PC-9 (cell line): Measurements from ENCODE around the gene PAPSS2. TPM values are rescaled to one million over a fixed set of nuclear protein-coding genes. Genes with fewer than 3 reads are reported as not detected.
"Not testable (repeated sequence)": the region's sequence is repeated elsewhere in the genome, so short reads cannot be mapped to it uniquely, and the experiment has no call there.

Experiments used
- BruUV-seq: library from RNA; stranded (reverse); fragments of 400-500 nt; replicated peaks from 2 replicates; lab custom pipeline; 2021; lab: Mats Ljungman, UMichigan
- CTCF ChIA-PET: fragments of 300-600 bp; sonication (Branson Sonifier 250); formaldehyde crosslinking; loops from one replicate; lab custom pipeline; 2022; ENCODE audit warnings: antibody characterized with exemption; lab: Charles Lee
- POLR2A ChIA-PET: fragments of 300-600 bp; sonication (Branson Sonifier 250); formaldehyde crosslinking; loops from one replicate; lab custom pipeline; 2022; ENCODE audit warnings: antibody characterized with exemption; ENCODE audit not compliant: unreplicated experiment; lab: Charles Lee
- DNase-seq, 2 experiments: peaks; one replicate each; pipeline versions ENCODE4 v3.0.0 to v3.0.0-alpha.2; 2015 to 2022; ENCODE audit warnings: mixed read lengths in 1 of 2
- H2AFZ ChIP-seq: fragments of 200-600 bp; sonication (generic); 2 replicates; pipeline ENCODE4 v1.8.1; 2017; ENCODE audit warnings: antibody characterized with exemption
- H3F3A ChIP-seq: fragments of 200-600 bp; sonication (generic); 2 replicates; pipeline ENCODE4 v1.8.1; 2017; ENCODE audit warnings: antibody characterized with exemption, mild to moderate bottlenecking, low read depth; ENCODE audit not compliant: insufficient read depth
- H3K27ac ChIP-seq: fragments of 200-600 bp; sonication (generic); 2 replicates; pipeline ENCODE4 v1.6.1; 2016; ENCODE audit warnings: mixed run types
- H3K27me3 ChIP-seq: fragments of 200-600 bp; sonication (generic); 2 replicates; pipeline ENCODE4 v1.6.1; 2016; ENCODE audit warnings: low read depth, mixed run types; ENCODE audit not compliant: insufficient read depth
- H3K36me3 ChIP-seq: fragments of 200-600 bp; sonication (generic); 2 replicates; pipeline ENCODE4 v1.6.1; 2016; ENCODE audit warnings: low read depth, mixed run types
- H3K4me1 ChIP-seq: fragments of 200-600 bp; sonication (generic); replicated peaks from 2 replicates; pipeline ENCODE4 v1.6.1; 2016; ENCODE audit warnings: mixed run types; ENCODE audit not compliant: insufficient read depth
- H3K4me2 ChIP-seq: fragments of 200-600 bp; sonication (generic); 2 replicates; pipeline ENCODE4 v1.6.1; 2017; ENCODE audit warnings: mixed run types
- H3K4me3 ChIP-seq: fragments of 200-600 bp; sonication (generic); 2 replicates; pipeline ENCODE4 v1.6.1; 2016; ENCODE audit warnings: mixed run types
- H3K79me2 ChIP-seq: fragments of 200-600 bp; sonication (generic); 2 replicates; pipeline ENCODE4 v1.6.1; 2017; ENCODE audit warnings: low read depth, mixed run types
- H3K9me2 ChIP-seq: fragments of 200-600 bp; sonication (generic); 2 replicates; pipeline ENCODE4 v1.8.1; 2017; ENCODE audit warnings: mild to moderate bottlenecking; ENCODE audit not compliant: insufficient read depth
- H3K9me3 ChIP-seq: fragments of 200-600 bp; sonication (generic); 2 replicates; pipeline ENCODE4 v1.8.1; 2016; ENCODE audit warnings: low read depth; ENCODE audit not compliant: insufficient read depth
- H4K20me1 ChIP-seq: fragments of 200-600 bp; sonication (generic); 2 replicates; pipeline ENCODE4 v1.8.1; 2017; ENCODE audit not compliant: insufficient read depth
- EZH2 ChIP-seq: fragments of 200-600 bp; sonication (generic); IDR thresholded peaks from 2 replicates; pipeline ENCODE4 v1.8.0; 2017; ENCODE audit warnings: antibody characterized with exemption, low read depth
- intact Hi-C: fragments of 100-400 bp; cut with micrococcal nuclease; formaldehyde crosslinking; loops from one replicate; pipeline ENCODE4 v1.10.0; 2022; ENCODE audit not compliant: unreplicated experiment
- total RNA-seq: library from RNA; stranded (reverse); gene quantifications from 2 replicates; pipeline ENCODE4 v1.2.3, GENCODE V29; 2021
- TF ChIP-seq, protein P1 (sequence below): fragments of 200-600 bp; sonication (generic); conservative IDR thresholded peaks from 2 replicates; pipeline ENCODE4 v1.6.1; 2017; ENCODE audit warnings: mixed run types, antibody characterized with exemption, mild to moderate bottlenecking, moderate library complexity

PAPSS2 gene
- total RNA-seq, 1 experiment from 2014 or later: 37.4 TPM

DNA sequence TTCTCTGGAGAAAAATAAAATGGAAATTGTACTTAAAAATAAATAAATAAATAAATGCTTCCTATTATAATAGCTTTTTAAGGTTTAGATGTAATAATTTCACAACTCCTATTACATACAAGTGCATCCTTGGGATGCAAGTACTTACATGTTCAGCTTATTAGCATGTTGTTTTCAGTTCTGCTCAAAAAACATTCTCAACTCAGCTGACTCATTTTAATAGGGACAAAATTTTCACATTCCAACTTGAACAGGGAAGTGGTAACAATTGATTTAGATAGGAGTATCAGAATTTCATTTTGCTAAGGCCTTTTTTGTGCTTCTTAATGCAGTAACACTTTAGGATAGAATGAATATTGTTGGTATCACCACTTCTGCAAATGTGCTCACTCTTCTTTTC lies 16.7 kb upstream of the PAPSS2 start:
- Histone ChIP-seq H3K9me2 (no peaks in the 10 kb centered on the region), H3K79me2 (no peaks in the 10 kb centered on the region), H3K9me3 (no peaks in the 10 kb centered on the region), H4K20me1 (no peaks in the 10 kb centered on the region), H3K4me3 (no peak overlapping the region), H3K4me1 (no peaks in the 10 kb centered on the region; the same call in 1 of the 2 replicates), H3K27ac (no peak overlapping the region), H2AFZ (no peak overlapping the region), H3K36me3 (no peaks in the 10 kb centered on the region), H3K27me3 (no peaks in the 10 kb centered on the region), H3K4me2 (no peak overlapping the region), H3F3A (peaks cover 7% of the 10 kb centered on the region)
- ChIA-PET CTCF (no interaction called here), POLR2A (no interaction called here)
- BruUV-seq: no TSS peak
- DNase-seq: no peak
- intact Hi-C loops: no loop called here
- no peak for TF ChIP-seq EZH2
- TF ChIP-seq, protein P1, sequence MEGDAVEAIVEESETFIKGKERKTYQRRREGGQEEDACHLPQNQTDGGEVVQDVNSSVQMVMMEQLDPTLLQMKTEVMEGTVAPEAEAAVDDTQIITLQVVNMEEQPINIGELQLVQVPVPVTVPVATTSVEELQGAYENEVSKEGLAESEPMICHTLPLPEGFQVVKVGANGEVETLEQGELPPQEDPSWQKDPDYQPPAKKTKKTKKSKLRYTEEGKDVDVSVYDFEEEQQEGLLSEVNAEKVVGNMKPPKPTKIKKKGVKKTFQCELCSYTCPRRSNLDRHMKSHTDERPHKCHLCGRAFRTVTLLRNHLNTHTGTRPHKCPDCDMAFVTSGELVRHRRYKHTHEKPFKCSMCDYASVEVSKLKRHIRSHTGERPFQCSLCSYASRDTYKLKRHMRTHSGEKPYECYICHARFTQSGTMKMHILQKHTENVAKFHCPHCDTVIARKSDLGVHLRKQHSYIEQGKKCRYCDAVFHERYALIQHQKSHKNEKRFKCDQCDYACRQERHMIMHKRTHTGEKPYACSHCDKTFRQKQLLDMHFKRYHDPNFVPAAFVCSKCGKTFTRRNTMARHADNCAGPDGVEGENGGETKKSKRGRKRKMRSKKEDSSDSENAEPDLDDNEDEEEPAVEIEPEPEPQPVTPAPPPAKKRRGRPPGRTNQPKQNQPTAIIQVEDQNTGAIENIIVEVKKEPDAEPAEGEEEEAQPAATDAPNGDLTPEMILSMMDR: no peak

DNA sequence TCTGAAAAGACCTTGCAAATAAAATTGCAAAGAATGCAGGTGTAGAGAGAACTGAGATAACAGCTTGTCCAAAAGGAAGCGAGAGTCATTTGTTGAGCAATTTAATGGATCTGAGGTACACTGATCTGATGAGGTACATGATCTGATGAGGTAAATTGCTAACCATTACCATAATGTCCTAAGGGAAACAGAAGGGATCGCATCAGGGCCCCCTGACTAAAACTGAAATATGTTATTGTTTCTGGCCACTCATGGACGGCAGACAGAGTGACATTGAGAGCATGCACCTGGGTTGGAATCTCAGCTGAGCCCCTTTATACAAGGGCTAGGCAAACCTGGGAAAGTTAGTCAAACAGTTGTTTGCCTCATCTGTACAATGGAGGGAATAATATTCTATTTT lies 15.8 kb upstream of the PAPSS2 start:
- Histone ChIP-seq H3F3A (peaks cover 7% of the 10 kb centered on the region), H3K9me3 (no peaks in the 10 kb centered on the region), H3K27me3 (no peaks in the 10 kb centered on the region), H3K4me3 (no peak overlapping the region), H4K20me1 (no peaks in the 10 kb centered on the region), H3K36me3 (no peaks in the 10 kb centered on the region), H3K79me2 (no peaks in the 10 kb centered on the region), H3K27ac (no peak overlapping the region), H3K9me2 (no peaks in the 10 kb centered on the region), H2AFZ (no peak overlapping the region), H3K4me2 (no peak overlapping the region), H3K4me1 (no peaks in the 10 kb centered on the region; the same call in 1 of the 2 replicates)
- intact Hi-C loops: no loop called here
- ChIA-PET CTCF (no interaction called here), POLR2A (no interaction called here)
- BruUV-seq: no TSS peak
- TF ChIP-seq, protein P1: no peak
- no peak for TF ChIP-seq EZH2
- no peak for DNase-seq

DNA sequence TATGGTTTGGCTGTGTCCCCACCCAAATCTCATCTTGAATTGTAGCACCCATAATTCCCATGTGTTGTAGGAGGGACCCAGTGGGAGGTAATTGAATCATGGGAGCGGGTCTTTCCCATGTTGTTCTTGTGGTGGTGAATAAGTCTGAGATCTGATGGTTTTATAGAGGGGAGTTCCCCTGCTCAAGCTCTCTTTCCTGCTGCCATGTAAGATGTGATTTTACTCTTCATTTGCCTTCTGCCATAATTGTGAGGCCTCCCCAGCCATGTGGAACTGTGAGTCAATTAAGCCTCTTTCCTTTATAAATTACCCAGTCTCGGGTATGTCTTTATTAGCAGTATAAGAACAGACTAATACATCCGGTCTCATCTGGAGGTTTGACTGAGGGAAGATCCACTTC lies 15.2 kb upstream of the PAPSS2 start:
- BruUV-seq, POLR2A ChIA-PET, H4K20me1 ChIP-seq, H3K4me2 ChIP-seq, H3K36me3 ChIP-seq, H3K4me3 ChIP-seq, H3K27ac ChIP-seq, DNase-seq, intact Hi-C loops, H3F3A ChIP-seq, H3K27me3 ChIP-seq, H3K9me2 ChIP-seq, CTCF ChIA-PET, H3K9me3 ChIP-seq, H2AFZ ChIP-seq, H3K4me1 ChIP-seq, H3K79me2 ChIP-seq: not testable (repeated sequence)

DNA sequence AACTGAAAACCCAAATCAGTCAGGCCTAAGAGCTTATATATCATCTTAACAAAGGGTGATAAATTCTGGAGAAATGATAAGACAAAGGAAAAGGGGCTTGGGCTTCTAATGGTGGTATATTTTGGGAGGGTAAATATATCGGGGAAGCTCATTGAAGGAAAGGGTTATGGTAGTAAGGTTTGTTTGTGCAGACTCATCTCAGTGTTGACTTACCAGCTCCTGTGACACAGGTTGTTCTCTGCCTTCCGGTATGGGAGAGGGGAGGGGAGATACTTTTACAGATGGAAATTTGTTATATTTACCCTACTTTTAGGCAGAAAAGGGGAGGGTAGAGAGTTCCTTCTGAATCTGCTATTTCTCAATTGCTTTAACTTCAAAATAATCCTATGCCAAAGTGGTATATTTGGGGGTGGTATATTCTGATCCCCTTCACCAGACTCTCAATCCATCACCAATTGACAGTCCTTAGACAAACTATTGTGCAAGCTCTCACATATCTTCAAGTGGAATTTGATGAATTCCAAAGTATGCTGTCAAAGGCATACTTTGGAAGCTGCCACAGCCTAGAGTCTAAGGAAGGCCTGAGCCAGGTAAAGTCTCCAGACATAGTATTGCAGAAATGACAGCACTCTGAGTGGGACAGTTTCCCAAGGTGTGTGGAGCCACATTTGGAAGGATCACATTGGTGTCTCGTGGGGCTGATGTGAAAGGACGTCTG lies 13.3 kb upstream of the PAPSS2 start:
- ChIA-PET CTCF (no interaction called here), POLR2A (no interaction called here)
- H3F3A ChIP-seq: peaks cover 7% of the 10 kb centered on the region
- no peak overlapping the region for H3K4me3 ChIP-seq
- H3K79me2 ChIP-seq: no peaks in the 10 kb centered on the region
- no TSS peak for BruUV-seq
- no peak overlapping the region for H3K27ac ChIP-seq
- TF ChIP-seq, protein P1: no peak
- TF ChIP-seq EZH2: no peak
- no peaks in the 10 kb centered on the region for H4K20me1 ChIP-seq
- H3K36me3 ChIP-seq: no peaks in the 10 kb centered on the region
- H3K9me2 ChIP-seq: no peaks in the 10 kb centered on the region
- H3K9me3 ChIP-seq: no peaks in the 10 kb centered on the region
- peak in 1 of 2 experiments; percentile 43 for DNase-seq
- no peak overlapping the region for H3K4me2 ChIP-seq
- no peak overlapping the region for H2AFZ ChIP-seq
- intact Hi-C loops: no loop called here
- H3K4me1 ChIP-seq: no peaks in the 10 kb centered on the region; the same call in 1 of the 2 replicates
- H3K27me3 ChIP-seq: no peaks in the 10 kb centered on the region
